AG20443 (cell line): Measurements from ENCODE around the gene DENND6B.

Source experiments
- DNase-seq: peaks from one replicate; pipeline ENCODE4 v3.0.0; 2012; ENCODE audit warnings: low spot score, mixed read lengths

Gene DENND6B

GRCh38 chr22:50303848-50304527, 22.8 kb downstream of the DENND6B start:
- no peak for DNase-seq

- DNase-seq = no peak
Measured at GRCh38 chr22:50303515-50303847, 23.3 kb downstream of the DENND6B start.

GRCh38 chr22:50302564-50302963, 24.2 kb downstream of the DENND6B start:
- DNase-seq = no peak

DNA sequence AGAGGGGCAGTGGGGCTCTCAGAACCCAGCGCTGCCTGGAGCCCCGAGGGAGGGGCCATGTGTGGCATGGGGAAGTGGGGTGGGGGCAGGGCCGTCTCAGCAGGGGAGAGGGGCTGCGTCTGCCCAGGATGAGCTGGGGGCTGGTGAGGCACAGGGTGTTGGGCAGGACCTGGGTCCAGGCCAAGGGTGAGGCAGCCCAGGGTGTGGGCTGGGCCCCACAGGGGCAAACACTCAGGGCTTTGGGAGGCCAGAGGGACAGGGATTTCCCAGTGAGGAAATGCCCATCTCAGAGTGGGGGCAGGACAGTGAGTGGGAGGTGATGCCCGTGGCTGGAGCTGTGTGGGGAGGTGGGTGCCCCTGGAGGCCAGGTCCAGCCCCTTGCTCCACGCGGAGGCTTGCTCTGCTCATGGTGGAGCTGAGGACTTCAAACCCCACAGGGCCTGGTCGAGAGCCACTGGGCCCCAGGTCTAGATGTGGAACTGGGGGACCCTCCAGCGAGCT, 24.7 kb downstream of the DENND6B start:
- peak; percentile 48 for DNase-seq

DNA sequence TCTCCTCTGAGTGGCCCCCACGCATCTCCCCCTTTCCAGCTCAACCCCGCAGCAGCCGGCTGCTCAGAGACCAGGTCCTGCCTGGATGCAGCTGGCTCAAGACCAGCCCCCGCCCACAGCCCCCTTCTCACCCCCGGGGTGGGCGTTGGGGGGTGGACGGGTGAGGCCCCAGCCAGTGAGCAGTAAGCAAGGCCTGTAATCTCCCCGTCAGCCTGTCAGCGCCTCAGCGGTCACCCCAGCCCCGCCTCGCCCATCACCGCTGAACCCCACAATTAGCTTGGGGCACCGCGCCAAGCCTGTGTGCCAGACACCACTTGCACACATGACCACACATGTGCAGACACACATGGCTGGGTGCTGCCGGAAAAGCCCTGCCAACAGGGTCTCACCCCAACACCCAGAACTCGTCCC, 25.2 kb downstream of the DENND6B start:
- no peak for DNase-seq

- DNase-seq = no peak
Measured at GRCh38 chr22:50300620-50301257, 26.1 kb downstream of the DENND6B start.

DNA sequence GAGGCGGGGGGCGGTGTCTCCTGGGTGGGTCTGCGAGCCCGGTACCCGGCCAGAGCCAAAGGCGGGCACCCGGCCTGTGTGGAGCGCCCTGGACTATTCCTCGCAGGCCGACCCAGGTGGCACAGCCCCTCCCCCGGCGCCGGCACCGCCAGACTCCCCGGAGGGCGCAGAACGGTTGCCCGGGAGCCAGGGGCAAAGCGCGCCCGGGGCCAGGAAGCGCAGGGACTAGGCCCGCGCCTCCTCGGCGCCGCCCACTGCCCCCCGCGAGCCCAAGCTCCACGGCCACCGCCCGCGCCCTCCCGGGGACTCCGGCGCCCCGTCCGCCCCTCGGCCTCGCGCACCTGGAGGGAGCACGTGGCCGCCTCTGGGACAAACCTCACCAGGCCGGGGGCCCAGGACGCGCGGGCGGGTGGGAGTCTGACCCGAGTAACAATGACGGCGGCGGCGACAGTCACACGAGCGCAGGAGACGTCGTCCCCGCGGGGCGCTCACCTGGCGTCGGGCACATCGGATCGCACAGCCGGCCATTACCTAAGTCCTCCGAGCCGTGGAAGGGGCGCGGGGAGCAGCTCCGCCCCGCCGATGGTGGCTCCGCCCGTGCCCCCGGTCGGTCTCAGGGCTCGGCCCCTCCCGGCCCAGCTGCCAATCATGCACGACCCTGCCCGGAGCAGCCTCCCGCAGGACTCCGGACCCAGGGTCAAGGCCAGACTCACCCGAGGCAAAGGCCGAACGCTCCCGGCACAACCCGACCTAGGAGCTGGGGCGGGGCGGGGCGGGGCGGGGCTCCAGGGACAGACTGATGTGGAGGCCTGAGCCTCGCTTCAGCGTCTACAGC, 26.8 kb downstream of the DENND6B start:
- DNase-seq = peak; percentile 53

DNA sequence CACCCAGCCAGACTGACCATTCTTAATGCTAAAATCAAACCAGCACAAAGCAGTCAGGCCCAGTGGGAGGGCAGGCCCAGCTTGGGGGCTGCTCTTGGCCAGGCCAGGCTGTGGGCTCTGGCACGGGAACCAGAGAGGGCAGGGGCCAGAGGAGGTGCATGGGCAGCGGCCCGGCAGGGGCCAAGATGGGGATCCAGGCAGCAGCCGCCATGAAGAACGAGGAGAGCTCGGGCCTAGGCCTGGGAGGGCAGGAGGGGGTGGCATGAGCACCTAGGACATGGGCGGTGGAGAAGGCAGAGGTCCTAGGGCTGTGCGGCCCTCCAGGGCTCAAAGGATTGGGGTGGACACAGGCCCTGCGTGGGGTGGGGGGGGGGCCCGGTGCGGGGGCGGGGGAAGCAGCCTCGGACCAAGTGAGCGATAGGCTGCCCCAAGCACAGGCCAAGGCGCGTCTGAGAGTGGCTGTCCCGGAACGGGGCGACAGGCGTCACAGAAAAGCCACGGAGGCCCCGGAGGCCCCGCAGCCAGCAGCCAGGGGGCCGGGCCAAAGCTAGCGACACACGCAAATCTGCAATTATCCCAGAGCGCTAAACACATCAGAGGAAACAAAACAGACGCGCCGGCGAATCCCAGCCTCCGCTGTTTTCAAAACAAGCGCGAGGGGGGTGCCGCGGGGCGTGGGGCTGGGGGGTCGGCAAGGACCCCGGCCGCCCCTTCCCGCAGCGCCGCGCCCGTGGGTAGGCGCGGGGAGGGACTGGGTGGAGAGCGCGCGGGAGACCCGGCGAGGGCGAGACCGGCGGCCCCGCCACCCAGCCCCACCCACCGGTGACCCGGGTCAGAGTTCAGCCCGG, 27.7 kb downstream of the DENND6B start:
- peak; percentile 59 for DNase-seq

DNA sequence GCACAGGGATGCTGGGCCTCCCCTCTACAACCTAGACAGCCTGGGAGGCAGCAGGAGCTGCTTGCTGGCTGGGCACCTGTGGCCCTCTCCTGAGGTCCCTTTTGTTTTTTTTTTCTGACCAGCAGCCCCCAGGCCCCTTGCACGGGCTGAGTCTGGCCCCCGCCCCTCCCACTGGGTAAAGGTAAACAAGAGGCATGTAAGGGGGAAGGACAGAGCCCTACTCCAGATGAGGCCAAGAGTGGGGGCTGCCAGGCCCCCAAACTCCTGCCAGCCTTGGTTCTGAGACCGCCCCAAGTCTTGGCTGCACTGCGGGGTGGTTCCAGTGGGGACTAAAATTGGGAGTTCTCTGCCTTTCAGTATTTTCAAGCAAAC, 28.6 kb downstream of the DENND6B start:
- no peak for DNase-seq

- DNase-seq = no peak
Measured at GRCh38 chr22:50297510-50298265, 29.1 kb downstream of the DENND6B start.

DNA sequence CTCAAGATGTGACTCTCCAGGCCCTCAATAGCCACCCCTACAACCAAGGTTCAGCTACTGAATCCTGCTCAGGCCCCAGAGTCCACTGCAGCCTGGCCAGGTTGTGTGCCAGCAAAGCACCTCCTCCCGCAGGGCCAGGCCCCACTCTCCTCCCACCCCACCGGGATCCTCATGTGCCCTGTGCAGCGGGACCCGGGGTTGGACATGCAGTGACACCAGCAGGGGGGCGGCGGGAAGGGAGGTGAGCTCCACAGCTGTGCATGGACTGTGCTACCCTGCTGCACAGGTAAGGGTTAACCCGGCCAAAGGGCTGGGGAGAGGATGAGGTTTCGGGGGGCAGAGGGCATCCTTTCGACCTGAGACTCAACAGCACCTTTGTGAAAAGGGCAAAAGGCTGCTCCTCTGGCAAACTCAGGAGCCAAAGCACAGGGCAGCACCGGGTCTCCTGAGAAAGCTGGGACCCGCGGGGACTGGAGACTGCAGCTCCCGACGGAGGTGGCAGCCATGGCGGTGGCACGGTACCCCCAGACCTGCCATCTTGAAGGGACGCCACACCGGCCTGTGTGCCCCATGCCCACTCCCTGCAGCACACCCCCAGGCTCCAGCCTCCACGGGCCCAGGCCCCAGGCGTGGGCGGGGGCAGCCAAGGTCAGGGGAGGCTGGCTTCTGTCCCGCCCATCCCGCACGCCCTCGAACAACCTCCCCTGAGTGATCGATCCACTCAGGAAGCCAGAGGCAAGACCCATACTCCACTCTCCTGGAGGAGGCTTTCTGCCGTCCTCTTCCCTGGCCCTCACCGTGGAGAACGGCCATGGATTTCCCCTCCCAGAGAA, 29.9 kb downstream of the DENND6B start:
- no peak for DNase-seq

DNA sequence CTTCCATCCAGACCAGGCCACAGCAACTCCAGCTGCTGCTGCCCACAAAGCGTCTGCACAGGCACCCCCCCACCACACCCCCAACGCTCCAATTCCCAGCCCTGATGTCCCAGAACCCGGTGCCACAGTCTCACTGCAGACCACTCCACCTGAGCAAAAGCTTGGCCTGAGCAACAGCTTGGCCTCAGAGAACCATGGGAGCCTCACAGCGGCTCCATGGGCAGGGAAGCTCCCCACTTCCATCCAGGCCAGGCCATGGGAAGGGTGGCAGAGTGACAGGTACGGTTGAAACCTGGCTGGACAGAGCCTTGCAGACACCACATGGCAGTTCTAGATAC, 32.5 kb downstream of the DENND6B start:
- DNase-seq = no peak

DNA sequence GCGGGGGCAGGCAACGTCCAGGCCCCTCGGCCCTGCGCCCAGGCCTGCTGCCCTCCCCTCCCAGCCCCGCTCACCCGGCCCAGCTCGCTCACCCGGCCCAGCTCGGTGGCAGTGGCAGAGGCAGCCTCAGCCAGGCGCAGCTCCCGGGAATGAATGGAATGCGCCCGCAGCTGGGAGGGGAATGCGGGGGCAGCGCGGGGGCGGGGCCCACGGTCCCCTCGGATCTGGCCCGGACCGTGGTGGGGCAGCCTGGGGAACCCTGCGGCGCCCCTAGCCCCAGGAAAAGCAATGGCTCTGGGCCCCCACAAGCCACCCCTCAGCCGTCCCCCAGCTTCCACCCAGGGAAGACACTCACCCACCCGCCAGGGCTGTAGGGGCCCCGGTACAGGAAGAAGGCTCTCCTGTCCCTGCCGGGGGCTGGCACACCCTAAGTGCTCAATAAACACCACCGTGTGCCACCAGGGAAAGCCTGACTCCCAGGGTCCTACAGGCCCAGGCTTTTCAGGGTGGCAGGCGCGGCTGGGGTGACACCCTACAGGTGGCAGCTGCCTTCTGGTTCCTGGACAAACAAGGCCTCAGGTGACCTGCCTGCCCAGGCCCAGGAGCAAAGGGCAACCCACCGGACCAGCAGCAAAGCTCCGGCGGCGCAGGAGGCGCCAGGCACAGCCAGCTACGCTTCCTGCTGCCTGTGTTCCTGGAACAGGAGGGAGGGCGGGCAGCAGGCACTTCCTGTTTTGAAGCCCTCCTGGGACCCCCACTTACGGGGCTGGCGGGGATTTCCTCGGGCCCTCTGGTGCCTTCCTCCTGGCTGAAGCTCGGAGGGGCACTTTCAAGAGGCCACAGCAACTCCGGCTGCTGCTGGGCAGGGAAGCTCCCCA, 33.1 kb downstream of the DENND6B start:
- DNase-seq = peak; percentile 93

GRCh38 chr22:50292643-50293440, 34.0 kb downstream of the DENND6B start:
- DNase-seq = no peak

- DNase-seq = no peak
Measured at GRCh38 chr22:50289942-50290630, 36.7 kb downstream of the DENND6B start.

DNA sequence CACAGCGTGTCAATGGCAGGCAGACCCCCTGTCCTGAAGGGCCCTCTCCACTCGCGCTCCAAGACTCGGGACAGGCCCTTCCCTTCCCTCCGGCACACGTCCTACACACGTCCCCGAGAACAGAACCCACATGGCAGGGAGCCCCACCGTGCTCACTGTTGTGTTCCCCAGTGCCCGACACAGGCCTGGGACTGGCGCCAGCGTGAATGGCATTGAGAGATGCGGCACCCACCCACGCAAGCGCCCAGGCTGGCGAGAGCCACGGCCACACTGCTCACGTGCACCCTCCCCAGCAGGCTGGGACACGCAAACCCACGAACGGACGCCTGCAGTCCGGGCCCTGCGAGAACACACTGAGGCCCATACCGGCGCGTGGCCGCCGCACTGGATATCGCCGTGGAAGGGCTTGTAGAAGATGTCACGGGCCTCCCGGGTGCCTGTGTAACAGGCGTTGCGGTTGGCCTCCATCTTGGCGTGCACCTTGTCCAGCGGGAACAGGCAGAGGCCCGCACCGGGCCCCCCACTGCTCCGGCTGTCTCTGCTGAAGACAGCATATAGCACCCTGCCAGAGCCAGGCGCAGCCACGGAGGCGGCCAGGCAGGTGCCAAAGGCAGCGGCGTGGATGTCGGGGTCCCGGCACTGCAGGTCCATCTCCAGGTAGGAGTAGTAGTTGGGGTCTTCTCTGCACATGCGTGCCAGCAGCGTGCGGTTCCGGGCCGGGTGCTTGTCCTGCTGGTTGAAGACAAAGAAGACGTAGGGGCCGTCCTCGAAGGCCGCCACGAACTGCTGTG, 37.5 kb downstream of the DENND6B start:
- no peak for DNase-seq

DNA sequence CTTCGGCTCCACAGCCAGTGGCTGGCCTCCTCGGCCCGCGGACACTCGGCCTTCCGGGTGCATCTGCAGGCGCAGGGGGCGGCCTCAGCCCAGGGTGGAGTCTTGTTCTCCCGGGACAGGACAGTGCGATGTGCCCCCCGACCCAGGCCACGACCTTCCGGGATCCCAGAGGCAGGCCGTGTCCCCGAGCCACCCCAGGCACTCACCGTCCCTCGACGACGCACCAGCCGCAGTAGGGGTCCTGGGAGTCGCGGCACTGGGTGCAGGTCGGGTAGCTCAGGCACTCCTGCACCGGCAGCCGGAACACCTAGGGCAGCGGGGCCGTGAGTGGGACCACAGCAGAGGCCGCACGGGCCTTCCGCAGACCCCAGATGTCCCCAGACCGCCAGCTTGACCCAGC, 39.1 kb downstream of the DENND6B start:
- DNase-seq = no peak
